Neural progenitor cell (in vitro differentiated cells): ENCODE results near the gene IL17RB. TPM values are rescaled to one million over a fixed set of nuclear protein-coding genes. Genes with fewer than 3 reads are reported as not detected.

Source experiments
- DNase-seq: peaks from one replicate; pipeline ENCODE4 v3.0.0-alpha.2; 2016; ENCODE audit warnings: low spot score
- H2AFZ ChIP-seq: fragments of 200-600 bp; sonication (generic); replicated peaks from 2 replicates; pipeline ENCODE4 v1.6.1; 2016; ENCODE audit warnings: antibody characterized with exemption
- H3F3A ChIP-seq: fragments of 200-600 bp; sonication (generic); 2 replicates; pipeline ENCODE4 v1.6.1; 2016; ENCODE audit warnings: antibody characterized with exemption, low read depth
- H3K27ac ChIP-seq: fragments of 200-600 bp; sonication (generic); 2 replicates; pipeline ENCODE4 v1.5.1; 2016; ENCODE audit warnings: mild to moderate bottlenecking
- H3K27me3 ChIP-seq: fragments of 200-600 bp; sonication (generic); 2 replicates; pipeline ENCODE4 v1.6.1; 2016; ENCODE audit warnings: mild to moderate bottlenecking, moderate library complexity
- H3K36me3 ChIP-seq: fragments of 200-600 bp; sonication (generic); 2 replicates; pipeline ENCODE4 v1.5.1; 2016
- H3K4me1 ChIP-seq: fragments of 200-600 bp; sonication (generic); 2 replicates; pipeline ENCODE4 v1.6.1; 2016; ENCODE audit warnings: mixed run types
- H3K4me2 ChIP-seq: fragments of 200-600 bp; sonication (generic); 2 replicates; pipeline ENCODE4 v1.6.1; 2016
- H3K4me3 ChIP-seq: fragments of 200-600 bp; sonication (generic); 2 replicates; pipeline ENCODE4 v1.5.1; 2016
- H3K79me2 ChIP-seq: fragments of 200-600 bp; sonication (generic); 2 replicates; pipeline ENCODE4 v1.6.1; 2016; ENCODE audit warnings: low read depth
- H3K9ac ChIP-seq: fragments of 200-600 bp; sonication (generic); 2 replicates; pipeline ENCODE4 v1.6.1; 2016
- H3K9me3 ChIP-seq: fragments of 200-600 bp; sonication (generic); 2 replicates; pipeline ENCODE4 v1.5.1; 2016; ENCODE audit warnings: low read depth
- H4K20me1 ChIP-seq: fragments of 200-600 bp; sonication (generic); 2 replicates; pipeline ENCODE4 v1.6.1; 2016; ENCODE audit warnings: low read depth
- H3K27ac Mint-ChIP-seq: 3 replicates; pipeline ENCODE4 v1.8.0; 2021; ENCODE audit warnings: mixed read lengths
- H3K27me3 Mint-ChIP-seq: 2 replicates; pipeline ENCODE4 v1.8.0; 2022; ENCODE audit warnings: low read depth, mild to moderate bottlenecking, inconsistent platforms, moderate library complexity, mixed read lengths; ENCODE audit not compliant: insufficient read depth
- H3K36me3 Mint-ChIP-seq: 3 replicates; pipeline ENCODE4 v1.8.0; 2021; ENCODE audit warnings: mixed read lengths
- H3K4me1 Mint-ChIP-seq: 3 replicates; pipeline ENCODE4 v1.8.0; 2021; ENCODE audit warnings: mixed read lengths
- H3K4me3 Mint-ChIP-seq: 3 replicates; pipeline ENCODE4 v1.8.0; 2021; ENCODE audit warnings: mild to moderate bottlenecking, moderate library complexity, mixed read lengths
- H3K9me3 Mint-ChIP-seq: 3 replicates; pipeline ENCODE4 v1.8.0; 2020; ENCODE audit warnings: mixed read lengths
- EZH2 ChIP-seq: fragments of 200-600 bp; sonication (generic); IDR thresholded peaks from 2 replicates; pipeline ENCODE4 v1.6.1; 2017; ENCODE audit warnings: antibody characterized with exemption, mild to moderate bottlenecking, moderate library complexity
- EZH2phosphoT487 ChIP-seq: fragments of 200-600 bp; sonication (generic); IDR thresholded peaks from 2 replicates; pipeline ENCODE4 v1.6.1; 2017; ENCODE audit warnings: antibody characterized with exemption
- total RNA-seq: library from RNA; depleted of rRNA; stranded (reverse); fragments of >200 nt; gene quantifications from 2 replicates; pipeline ENCODE4 v1.2.3, GENCODE V29; 2015; ENCODE audit warnings: low replicate concordance
- TF ChIP-seq, protein P1 (sequence below): fragments of 200-600 bp; sonication (generic); IDR thresholded peaks from 2 replicates; pipeline ENCODE4 v1.5.1; 2017; ENCODE audit warnings: antibody characterized with exemption, mild to moderate bottlenecking

IL17RB gene
- total RNA-seq, 1 donor from 2014 or later: 3.4 TPM

DNA sequence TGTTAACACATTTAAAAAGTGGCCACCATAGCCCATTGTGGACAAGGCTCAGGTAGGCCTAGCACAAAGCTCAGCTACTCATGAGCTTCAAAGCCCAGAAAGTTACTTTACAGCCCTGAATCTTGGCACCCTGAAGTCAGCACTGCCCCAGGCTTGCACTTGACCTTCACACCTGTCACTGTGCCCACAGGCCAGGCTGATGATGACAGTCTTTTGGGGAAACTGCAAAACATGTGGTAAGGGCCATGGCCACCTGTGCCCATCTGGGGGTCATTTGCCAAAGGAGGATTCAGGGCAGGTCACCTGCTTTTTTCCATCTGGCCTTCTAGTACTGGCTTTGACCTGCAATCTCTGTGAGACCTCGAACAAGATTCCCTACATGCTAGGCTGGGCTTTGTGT is 11.1 kb upstream of the IL17RB start:
- no peaks in the 10 kb centered on the region for H3K4me1 ChIP-seq
- Mint-ChIP-seq H3K9me3 (no peaks in the 10 kb centered on the region), H3K27me3 (peaks cover 4% of the 10 kb centered on the region), H3K4me3 (no peak overlapping the region), H3K27ac (peak overlapping the region; percentile 9), H3K4me1 (no peaks in the 10 kb centered on the region), H3K36me3 (peaks cover 3% of the 10 kb centered on the region)
- no peaks in the 10 kb centered on the region for H3F3A ChIP-seq
- H3K4me3 ChIP-seq: no peak overlapping the region
- H3K27me3 ChIP-seq: no peaks in the 10 kb centered on the region
- TF ChIP-seq EZH2phosphoT487 (no peak), EZH2 (no peak)
- TF ChIP-seq, protein P1, sequence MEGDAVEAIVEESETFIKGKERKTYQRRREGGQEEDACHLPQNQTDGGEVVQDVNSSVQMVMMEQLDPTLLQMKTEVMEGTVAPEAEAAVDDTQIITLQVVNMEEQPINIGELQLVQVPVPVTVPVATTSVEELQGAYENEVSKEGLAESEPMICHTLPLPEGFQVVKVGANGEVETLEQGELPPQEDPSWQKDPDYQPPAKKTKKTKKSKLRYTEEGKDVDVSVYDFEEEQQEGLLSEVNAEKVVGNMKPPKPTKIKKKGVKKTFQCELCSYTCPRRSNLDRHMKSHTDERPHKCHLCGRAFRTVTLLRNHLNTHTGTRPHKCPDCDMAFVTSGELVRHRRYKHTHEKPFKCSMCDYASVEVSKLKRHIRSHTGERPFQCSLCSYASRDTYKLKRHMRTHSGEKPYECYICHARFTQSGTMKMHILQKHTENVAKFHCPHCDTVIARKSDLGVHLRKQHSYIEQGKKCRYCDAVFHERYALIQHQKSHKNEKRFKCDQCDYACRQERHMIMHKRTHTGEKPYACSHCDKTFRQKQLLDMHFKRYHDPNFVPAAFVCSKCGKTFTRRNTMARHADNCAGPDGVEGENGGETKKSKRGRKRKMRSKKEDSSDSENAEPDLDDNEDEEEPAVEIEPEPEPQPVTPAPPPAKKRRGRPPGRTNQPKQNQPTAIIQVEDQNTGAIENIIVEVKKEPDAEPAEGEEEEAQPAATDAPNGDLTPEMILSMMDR: no peak
- H2AFZ ChIP-seq: no peak overlapping the region
- H3K9ac ChIP-seq: no peak overlapping the region
- H4K20me1 ChIP-seq: no peaks in the 10 kb centered on the region
- H3K9me3 ChIP-seq: no peaks in the 10 kb centered on the region
- H3K79me2 ChIP-seq: no peaks in the 10 kb centered on the region
- H3K4me2 ChIP-seq: no peak overlapping the region
- no peak for DNase-seq
- H3K27ac ChIP-seq: no peak overlapping the region
- H3K36me3 ChIP-seq: no peaks in the 10 kb centered on the region

DNA sequence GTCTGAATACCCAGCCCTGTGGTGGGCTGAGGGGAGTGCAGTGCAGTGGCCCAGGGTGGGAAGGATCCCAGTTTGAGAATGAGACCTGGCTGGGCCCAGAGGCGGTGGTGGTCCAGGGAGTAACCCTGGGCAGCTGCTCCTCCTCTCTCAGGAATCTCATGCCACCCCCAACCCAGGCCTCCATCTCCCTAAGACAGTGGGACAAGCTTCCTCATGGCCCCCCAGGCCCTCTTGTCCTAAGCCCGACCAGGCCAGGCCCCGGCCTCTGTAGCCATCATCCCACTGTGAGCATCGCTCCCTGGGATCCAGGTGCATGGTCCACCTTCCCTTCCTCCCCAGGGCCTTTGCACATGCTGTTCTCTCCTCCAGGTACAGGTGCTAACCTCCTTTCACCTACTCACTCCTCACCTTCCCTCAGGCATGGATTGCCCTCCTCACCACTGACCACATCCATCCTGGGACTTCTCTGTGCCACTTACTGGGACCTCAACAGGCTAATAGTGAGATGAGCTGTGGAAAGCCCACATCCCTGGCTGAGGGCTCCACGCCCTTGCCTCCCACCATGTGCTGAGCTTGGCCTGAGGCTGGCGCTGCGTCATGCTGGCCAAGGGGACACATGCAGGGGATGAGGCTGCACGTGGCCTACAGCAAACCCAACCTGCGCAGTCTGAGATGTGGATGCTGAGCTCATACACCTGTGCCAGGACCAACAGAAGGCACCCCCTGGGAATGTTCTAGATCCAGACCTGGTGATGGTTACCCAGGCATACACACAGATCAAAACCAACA is 10.1 kb upstream of the IL17RB start:
- no peak overlapping the region for H3K27ac Mint-ChIP-seq
- no peak overlapping the region for H2AFZ ChIP-seq

DNA sequence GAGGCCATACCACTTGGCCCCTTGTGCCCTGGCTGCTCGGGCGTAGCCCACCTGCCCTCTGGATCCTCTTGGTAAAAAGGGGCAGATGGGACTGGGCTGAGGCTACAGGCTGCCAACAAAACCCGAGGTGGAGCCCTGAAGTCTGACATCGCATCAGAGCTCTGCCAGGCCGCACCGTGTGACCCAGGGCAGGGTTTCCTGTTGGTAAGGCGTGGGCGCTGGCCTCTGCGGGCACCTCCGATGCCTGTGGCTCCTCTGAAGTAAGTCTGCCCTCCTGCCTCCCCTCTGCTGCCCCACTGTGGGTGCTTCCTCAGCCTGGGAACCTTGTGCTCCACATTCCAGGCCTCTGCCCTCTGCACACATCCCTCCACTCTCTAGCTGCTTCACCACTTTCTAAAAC is 9.0 kb upstream of the IL17RB start:
- H3K9ac ChIP-seq: no peak overlapping the region
- peaks cover 2% of the 10 kb centered on the region for H4K20me1 ChIP-seq
- H3K4me3 ChIP-seq: no peak overlapping the region
- H3K4me1 Mint-ChIP-seq: peaks cover 2% of the 10 kb centered on the region
- no peaks in the 10 kb centered on the region for H3F3A ChIP-seq
- no peaks in the 10 kb centered on the region for H3K79me2 ChIP-seq
- H3K36me3 ChIP-seq: no peaks in the 10 kb centered on the region
- peaks cover 5% of the 10 kb centered on the region for H3K27me3 Mint-ChIP-seq
- H2AFZ ChIP-seq: no peak overlapping the region
- H3K4me2 ChIP-seq: no peak overlapping the region
- no peaks in the 10 kb centered on the region for H3K27me3 ChIP-seq
- H3K9me3 ChIP-seq: no peaks in the 10 kb centered on the region
- TF ChIP-seq, protein P1: no peak
- TF ChIP-seq EZH2phosphoT487: no peak
- TF ChIP-seq EZH2: no peak
- no peak overlapping the region for H3K27ac Mint-ChIP-seq
- H3K4me1 ChIP-seq: no peaks in the 10 kb centered on the region
- H3K27ac ChIP-seq: no peak overlapping the region
- no peaks in the 10 kb centered on the region for H3K36me3 Mint-ChIP-seq
- no peak overlapping the region for H3K4me3 Mint-ChIP-seq
- DNase-seq: no peak
- no peaks in the 10 kb centered on the region for H3K9me3 Mint-ChIP-seq

More for the DNA sequence above, 10.1 kb upstream of the IL17RB start:
- no peaks in the 10 kb centered on the region for H3K27me3 ChIP-seq
- H3K4me2 ChIP-seq: no peak overlapping the region
- no peaks in the 10 kb centered on the region for H3K9me3 ChIP-seq
- no peaks in the 10 kb centered on the region for H3K36me3 ChIP-seq
- Mint-ChIP-seq H3K9me3 (no peaks in the 10 kb centered on the region), H3K4me1 (no peaks in the 10 kb centered on the region), H3K36me3 (no peaks in the 10 kb centered on the region), H3K4me3 (no peak overlapping the region), H3K27me3 (peaks cover 4% of the 10 kb centered on the region)
- H4K20me1 ChIP-seq: no peaks in the 10 kb centered on the region
- no peaks in the 10 kb centered on the region for H3K79me2 ChIP-seq
- TF ChIP-seq EZH2 (no peak), EZH2phosphoT487 (no peak)
- TF ChIP-seq, protein P1: no peak
- H3F3A ChIP-seq: no peaks in the 10 kb centered on the region
- no peak overlapping the region for H3K4me3 ChIP-seq
- H3K4me1 ChIP-seq: no peaks in the 10 kb centered on the region
- no peak overlapping the region for H3K27ac ChIP-seq
- no peak for DNase-seq
- H3K9ac ChIP-seq: no peak overlapping the region
